ENCODE measurements around the gene NOM1.

The NOM1 gene

DNA sequence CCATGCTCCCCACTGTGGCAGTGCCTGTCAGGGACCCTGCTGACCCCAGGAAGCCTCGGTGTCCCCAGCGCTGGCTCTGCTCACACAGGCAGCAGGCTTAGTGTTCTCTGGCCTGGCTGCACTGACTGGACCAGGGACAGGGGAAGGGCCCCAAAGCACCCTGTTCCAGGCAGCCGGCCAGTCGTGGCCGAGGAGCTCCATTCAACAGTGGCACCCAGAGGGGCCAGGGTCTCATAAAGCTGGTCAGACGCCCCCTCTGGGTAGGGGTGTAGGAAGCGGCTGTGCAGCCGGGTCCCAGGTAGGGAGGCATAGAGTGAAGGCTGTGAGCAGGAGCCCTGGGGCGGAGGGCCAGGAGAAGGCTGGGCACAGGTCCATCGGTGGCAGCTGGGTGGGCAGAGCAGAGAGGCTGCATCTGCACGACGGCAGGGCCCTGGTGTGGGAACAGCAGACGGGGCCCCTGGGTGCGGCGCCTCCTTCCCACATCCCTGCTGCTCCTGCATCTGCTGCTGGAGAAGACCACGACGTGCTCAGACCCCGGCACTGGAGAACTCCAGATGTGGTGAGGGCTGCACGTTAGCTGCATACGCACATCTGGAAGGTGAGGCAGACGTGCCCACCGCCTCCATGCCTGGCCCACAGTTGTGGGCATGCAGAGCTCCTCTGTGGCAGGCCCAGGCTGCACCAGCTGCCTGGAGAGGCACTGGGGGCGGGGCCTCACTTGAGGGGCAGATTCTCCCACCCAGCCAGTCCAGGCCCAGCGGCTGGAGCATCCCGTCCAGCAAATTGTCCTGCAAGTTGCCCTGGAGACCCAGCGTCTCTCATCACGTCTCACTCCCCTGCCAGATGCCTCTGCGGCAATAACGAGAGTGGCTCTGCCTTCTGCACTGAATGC is 35.8 kb downstream of the NOM1 start:
- no peak for DNase-seq

DNA sequence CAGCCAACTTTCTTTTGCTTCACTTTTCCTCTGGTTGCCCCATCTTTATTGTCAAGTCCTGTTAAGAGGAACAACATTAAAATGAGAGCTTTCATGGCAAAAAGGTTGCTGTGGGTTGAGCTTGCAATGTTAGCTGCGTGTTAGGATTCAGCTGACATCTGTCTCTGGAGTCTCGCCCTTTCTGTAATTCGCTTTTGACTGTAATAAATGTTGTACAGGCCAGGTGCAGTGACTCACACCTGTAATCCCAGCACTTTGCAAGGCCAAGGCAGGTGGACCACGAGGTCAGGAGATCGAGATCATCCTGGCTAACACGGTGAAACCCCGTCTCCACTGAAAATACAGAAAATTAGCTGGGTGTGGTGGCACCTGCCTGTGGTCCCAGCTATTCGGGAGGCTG is 36.9 kb downstream of the NOM1 start:
- no peak for DNase-seq

DNA sequence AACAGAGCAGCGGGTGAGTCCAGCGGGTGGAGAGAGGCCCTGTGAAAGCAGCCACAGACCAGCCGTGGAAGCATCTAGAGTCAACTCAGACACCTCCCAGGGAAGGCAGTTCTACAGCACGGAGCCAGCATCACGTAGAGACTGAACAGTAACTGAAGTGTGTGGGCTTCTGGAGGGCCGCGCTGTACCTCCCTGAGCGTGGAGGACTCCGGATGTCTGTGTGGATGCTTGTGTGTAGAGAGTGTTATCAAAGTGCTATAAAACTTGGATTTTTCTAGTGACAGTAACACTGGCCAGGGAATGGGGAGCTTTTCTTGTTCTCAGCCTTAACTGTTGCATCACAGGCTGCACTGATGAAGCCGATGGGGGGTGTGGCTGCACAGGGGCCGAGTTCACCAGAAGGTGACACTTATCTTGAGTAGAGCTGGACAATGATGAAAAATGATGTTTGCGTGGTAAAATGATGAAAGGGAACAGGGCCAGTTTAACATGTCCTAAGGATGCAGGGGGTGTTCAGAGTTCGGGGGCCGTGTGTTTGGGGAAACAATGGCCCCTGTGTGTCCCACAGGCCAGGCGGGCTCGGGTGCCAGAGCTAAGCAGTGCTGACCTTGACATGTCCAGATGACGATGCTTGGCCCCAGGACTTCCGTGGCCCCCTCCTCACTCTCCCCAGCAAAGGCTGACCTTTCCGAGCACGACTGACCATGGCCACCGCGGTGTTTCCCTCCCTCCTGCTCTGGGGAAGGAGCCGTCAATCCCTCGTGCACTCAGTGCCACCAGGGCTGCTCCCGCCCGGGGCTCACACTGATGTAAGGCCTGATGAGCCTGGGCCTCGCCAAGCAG is 39.1 kb downstream of the NOM1 start:
- no peak for DNase-seq

DNA sequence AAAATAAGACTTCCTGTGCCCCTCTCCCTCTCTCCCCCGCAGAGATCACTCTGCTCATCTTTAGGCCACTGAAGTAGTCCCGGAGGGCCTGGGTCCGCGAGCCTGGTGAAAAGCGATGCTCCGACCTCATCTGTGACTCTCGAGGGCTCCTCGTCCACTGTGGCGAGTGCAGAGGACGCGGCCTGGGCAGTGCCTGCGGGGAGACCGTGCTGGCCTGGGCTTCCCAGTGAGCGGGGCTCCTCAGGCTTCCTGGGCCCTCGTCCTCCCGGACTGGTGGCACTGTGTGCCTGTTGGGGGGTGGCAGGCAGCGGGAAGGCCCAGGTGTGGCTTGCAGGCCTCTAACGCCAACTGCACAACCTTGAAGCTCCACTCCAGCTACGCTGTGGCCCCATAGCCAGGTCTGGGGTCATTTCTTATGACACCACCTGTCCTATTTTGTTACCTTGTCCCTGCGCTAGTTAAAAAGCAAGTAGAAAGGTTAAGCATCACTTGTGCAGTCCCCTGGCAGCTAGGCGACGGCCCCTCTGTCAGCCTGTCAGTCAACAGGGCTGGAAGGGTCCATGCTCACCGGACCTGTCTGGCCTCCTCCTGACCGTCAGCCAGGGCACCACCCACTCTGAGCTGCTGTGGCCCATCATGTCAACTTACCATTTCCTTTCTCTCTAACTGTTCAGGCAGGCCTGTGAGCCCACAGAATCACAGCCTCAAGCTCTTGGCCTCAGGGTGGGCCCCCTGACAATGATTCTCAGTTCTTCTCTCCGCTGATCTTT is 40.4 kb downstream of the NOM1 start:
- no peak for DNase-seq

DNA sequence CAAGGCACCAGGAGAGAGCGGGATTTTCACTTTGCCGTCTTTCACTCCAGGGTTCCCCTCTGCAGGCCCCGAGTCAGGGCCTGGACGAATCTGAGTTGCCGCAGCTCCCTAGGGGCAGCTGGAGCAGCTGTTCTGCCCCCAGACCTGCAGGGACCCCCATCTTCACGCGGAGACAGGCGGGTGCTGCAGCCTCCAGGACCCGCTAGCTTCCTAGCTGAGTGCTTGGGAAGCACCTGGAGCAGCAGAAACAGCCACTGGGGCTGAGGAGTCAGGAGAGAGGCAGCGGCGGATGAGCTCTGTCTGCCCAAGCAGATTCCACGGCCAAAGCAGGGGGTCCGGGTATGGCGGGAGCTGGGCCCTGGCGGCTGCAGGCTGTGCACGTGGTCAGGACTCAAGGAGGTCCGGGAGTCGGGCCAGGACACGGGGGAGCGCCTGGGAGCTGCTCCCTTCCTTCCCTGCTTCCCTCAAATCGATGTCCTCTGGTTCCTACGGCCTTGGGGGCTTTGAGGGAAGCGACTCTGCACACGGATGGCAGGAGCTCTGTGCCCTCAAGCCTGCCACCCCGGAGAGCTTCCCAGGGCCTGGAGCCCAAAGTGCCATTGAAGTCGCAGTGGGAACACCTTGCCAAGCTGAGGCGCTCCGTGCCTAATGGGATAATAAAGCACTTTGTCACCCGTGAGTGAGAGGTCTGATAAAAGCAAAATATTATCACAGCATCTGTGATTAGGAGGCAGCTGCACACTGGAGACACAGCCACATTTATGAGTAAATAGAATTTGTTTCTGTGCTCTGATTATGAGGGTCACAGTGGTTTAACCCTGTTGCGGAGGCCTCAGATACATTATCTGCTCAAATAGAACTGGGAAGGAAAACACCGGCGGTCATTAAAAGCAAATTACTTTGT is 43.8 kb downstream of the NOM1 start:
- no peak for DNase-seq

DNA sequence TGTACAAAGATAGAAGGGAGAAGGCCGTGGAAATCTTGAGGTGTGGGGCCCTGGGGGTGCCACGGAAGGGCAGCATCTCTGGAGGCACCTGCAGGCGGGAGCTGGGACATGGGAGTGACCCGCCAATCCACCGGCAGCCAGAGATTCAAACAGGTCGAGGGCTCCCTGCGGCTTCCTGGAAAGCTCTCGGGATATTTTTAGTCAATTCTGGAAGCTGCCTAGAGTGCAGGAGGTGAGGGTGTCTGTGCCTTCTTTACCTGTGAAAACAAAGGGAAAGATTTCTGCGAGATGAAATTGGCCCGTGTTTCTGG is 44.4 kb downstream of the NOM1 start:
- no peak for DNase-seq

DNA sequence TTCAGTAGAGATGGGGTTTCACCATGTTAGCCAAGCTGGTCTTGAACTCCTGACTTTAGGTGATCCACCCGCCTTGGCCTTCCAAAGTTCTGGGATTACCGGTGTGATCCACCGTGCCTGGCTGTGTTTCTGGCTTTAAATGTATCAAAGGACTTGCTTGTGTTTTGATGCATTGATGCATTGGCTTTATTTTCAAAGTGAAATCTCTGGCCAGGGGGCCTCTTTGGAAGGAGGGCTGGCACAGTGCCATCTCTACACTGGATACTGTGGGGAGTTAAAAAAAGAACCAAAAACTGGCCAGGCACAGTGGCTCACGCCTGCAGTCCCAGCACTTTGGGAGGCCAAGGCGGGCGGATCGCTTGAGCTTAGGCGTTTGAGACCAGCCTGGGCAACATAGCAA is 44.9 kb downstream of the NOM1 start:
- no peak for DNase-seq

DNA sequence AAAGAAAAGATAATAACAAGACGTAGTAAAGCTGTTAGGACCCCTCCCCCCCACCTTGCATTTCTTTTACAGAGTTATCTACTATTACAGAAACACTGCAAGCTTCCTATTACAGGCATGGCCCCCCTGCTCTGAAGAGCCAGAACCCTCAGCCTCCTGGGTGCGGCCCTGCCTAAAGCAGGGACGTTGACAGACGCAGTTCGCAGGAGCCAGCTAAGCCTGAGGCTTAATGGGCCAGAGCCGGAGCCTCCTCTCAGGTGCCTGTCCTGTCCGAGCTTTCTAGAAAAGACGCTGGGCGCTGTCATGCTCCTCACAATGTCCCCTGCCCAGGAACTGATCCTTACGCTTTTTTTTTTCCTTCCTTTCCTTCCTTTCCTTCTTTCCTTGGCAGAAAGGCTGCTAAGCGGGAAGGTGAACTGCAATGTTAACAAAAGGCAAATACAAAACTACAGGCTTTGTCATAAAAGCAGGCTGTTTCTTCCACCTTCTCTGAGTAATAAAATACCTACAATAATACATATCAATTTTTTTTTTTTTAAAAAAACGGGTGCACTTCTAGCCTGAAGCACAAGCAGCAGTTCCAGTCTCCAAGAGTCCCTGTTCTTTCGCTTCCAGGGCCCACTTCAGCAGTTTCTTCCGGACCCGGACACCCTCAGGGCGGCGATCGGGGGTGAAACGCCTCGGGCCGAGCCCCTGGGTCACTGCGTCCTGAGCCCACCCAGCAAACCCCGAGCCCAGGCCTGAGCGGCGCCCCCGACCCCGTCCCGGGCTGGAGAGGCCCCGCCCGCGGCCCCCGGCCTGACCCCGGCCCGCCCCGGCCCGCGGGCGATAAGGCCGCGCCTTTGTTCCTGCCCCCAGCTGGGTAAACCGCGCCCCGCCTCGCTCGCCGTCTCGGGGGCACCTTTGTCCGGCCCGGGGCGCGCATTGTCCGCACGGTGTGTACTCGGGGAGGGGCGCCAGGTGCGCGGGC is 49.8 kb downstream of the NOM1 start:
- DNase-seq: no peak

DNA sequence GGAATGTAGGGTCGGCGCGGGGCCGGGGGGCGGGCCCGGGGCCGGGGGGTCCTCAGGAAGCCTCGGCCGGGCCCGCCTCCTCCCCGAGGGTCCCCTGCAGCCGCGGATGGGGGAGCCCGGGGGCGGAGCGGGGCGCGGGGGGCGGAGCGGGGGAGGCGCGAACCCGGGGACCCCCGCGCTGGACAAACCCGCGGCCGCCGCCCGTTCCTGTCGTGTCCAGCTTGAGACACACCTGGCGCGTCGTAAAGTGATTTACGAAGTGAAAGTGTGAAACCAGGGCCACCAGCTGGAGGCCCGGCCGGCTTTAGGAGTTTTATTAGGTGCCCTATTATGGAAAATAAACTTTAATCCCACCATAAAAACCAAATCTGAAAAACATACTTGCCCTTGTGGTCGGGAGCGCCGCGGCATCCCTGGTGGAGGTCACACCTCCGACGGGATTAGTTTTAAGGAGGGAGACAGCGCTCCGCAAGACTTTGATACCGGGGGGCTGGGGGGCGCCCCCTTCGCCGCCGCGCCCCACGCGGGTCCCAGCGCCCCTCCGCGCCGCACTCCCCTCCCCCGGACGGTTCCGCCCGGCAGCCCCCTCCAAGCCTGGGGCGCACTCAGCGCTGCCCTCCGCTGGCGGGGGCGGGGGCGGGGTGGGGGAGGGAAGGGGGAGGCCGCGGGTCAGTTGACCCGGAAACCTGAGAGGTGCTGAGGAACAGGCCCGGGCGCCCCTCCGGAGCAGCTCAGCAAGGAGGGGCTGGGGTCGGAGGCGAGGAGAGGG is 50.6 kb downstream of the NOM1 start:
- no peak for DNase-seq

DNA sequence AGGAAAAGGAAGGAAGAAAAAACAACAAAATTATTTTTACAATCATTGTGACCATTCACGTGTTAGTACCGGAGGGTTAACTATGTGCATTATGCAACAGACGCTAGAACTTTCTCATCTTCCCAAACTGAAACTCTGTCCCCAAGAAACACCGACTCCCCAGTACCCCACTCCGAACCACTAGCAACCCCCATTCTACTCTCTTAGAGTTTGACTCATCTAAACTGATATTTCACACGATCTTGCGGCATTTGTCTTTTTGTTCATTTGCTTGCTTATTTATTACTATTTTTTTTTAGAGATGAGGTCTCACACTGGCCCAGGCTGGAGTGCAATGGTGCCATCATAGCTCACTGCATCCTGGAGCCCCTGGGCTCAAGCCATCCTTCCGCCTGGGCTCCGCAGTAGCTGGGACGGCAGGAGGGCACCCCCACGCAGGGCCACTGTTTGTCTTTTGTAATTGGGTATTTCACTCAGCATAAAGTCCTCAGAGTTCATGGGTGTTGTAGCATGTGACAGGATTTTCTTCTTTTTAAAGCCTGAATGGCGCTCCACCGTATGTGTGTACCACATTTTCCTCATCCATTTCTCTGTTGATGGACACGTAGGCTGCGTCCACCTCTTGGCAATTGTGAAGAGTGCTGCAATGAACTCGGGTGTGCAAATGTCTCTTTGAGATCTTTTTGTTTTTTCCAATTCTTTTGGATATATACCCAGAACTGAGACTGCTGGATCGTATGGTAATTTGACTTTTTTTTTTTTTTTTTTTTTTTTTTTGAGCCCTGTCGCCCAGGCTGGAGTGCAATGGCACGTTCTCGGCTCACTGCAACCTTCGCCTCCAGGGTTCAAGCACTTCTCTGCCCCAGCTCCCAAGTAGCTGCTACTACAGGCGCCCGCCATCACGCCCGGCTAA is 51.5 kb downstream of the NOM1 start:
- no peak for DNase-seq

DNA sequence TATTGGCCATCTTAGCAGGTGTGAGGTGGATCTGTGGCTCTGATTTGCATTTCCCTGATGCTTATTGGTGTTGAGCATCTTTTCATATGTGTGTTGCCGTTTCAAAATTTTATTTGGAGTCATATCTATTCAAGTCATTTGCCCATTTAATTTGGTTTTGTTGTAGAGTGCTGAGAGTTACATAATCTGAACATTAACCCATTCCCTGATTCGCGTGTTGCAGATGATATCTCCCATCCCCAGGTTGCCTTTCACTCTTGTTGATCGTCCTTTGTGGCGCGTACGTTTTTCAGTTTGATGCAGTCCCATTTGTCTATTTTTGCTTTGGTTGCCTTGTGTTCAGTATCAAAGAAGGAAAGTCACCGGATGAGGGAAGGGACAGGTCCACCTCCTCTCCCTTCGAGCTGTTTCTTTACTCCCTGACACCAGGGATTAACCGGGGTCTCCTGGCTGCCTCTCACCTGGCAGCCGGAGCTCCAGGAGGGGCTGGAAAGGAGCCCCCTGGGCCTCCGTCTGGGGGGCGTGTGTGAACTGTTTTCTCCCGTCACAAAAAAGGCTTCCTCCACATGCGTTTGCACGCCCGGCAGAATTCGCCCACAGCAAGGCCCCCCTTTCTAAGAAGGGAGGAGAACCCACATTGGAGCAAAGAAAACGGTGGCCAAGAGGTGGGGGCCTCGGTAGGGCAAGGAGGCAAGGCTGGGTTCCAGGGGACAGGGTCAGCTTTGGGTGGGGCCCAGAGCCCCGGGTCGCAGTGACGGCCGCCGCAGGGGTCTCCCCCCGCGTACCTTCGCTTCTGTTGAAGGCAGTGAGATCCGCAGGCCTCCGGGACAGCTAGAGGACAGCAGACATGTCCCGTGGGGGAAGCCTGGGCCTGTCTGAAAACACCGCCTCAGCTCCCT is 52.7 kb downstream of the NOM1 start:
- DNase-seq: no peak

DNA sequence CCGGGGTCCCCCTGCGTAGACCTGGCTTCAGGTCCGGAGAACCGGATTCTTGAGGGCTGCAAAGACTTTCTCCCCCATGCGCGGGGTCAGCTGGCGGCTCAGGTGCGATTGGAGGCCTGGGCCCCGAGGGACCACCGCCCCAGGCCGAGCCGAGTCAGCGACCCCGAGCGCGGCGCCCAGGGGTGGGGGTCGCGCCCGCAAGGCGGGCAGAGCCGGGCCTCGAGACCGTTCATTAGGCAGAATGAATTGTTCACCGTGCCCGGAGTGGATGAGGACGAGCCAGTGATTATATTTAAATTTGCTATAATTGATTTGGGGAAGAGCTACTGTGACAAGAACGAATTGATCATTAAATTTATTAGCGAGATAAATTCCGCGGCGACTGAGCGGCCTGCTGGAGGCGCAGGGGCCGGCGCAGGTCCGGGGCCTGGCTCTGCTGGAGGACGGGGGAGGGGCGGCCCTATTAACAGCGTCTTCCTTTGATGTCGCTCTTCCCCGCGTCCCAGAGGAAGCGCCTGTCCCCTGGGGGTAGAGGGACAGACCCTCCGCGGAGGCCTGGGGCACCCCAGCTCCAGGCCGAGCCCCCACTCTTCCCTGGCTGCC is 53.4 kb downstream of the NOM1 start:
- no peak for DNase-seq

DNA sequence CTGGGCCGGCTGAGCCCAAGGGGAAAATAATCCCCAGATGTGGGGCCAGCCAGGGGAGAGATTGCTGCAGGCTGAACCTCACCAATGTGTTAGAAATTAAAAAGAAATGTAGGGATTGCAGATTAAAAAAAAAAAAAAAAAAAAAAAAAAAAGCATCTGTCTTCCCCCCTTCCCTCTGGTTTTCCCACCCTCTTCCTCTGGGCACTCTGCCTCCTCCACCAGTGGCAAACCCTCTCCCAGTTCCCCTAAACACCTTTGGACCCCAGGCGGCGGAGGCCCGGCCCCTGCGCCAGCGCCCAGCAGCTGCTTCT is 53.9 kb downstream of the NOM1 start:
- DNase-seq: no peak

DNA sequence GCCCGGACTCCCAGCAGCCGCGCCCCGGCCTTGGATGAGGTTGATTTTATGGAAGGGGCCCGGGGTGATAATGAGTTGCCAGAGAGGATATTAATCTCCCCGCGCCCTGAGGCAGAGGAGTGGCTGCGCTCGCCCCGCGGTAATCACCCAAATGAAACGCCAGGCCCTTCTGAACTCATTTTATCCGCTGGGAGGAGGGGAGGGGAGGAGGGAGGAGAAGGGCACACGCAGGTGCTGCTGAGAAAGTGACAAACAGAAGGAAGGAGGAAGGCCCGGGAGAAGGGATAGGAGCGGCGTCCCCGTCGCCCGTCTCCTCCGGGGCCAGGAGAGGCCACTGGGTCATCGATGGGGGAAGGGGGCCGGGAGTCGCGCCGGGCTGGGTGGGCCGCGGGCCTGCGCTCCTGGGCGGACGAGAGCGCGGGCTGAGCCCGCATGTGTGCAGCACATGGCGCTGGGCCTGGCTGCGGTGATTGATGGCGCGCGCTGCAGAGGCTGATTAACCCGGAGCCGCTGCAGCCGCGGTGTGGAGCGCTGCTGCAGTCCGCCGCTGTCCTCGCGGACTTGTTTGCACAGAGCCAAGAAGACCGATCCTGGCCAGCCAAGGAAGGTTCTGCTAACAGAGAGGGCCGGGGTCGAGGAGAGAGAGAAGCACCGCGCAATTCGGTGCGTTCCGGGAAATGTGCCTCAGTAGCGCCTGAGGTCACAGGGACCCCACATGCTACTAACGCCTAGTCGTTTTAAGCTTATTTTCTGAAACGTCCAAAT is 54.4 kb downstream of the NOM1 start:
- DNase-seq: no peak

DNA sequence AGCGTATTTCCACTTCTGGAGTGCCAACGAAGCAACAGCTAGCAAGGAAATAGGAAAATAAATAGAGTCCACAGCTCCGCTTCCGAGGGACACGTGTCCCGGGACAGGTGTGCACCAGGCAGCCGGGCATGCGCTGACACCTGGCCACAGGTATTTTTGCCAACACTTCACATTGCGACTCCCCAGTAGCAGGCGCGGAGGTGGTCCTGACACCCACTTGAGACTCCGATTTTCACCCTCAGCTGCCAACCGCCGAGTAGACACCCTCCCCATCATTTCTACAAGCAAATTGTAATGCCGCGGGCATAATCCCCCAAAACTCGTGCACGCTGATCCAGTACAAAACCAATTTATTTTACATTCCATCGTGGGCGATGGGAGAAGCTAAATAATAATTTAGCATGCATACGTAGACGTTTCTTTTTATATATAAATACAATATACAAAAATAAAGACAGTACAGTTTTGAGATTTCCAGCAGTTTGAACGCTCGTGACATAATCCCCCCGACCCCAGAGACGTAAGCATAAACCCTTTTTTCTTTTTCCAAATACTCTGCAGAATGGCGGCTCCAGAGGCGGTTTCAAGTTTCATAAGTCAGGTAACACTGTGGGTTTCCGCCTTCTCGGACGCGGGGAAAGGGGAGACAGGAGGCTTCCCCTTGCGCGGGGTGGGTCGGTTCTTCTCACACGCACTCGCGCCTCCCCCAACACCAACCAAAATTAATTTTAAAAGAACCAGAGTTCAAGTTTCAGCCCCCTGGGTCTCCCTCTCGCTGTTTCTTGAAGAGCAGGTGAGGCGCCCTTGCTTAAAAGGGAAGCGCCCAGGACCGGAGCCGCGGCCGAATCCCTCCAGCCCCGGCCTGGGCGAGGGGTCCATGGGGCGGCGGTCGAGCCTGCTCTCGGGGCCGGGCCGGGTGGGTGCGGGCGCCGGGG is 55.3 kb downstream of the NOM1 start:
- DNase-seq: no peak
